Thoracic aorta (tissue), 2 donors: Measurements from ENCODE around the gene STRIP1. TPM values are rescaled to one million over a fixed set of nuclear protein-coding genes. Genes with fewer than 3 reads are reported as not detected.

ENCODE experiments used
- ATAC-seq: fragments of 150-250 bp; one replicate; pipeline ENCODE4 v1.8.0; 2017; ENCODE audit warnings: low read depth; ENCODE audit not compliant: insufficient number of reproducible peaks, low FRiP score
- DNase-seq: peaks from one replicate; pipeline ENCODE4 v3.0.0-alpha.2; 2020; ENCODE audit warnings: low spot score
- H3K27ac ChIP-seq, 2 donors: fragments of 200-600 bp; sonication (generic); 1 replicate in 1 of 2; 2 replicates in 1 of 2; pipeline ENCODE4 v1.5.1; 2016; ENCODE audit warnings: mild to moderate bottlenecking in 2 of 2, moderate library complexity in 2 of 2
- H3K27me3 ChIP-seq: fragments of 200-600 bp; sonication (generic); replicated peaks from 2 replicates; pipeline ENCODE4 v1.6.0; 2016; ENCODE audit warnings: mild to moderate bottlenecking; ENCODE audit not compliant: insufficient read depth
- H3K36me3 ChIP-seq: fragments of 200-600 bp; sonication (generic); one replicate; pipeline ENCODE4 v1.5.1; 2016
- H3K4me1 ChIP-seq, 2 donors: fragments of 200-600 bp; sonication (generic); 1 replicate in 1 of 2; 2 replicates in 1 of 2; pipeline versions ENCODE4 v1.5.1 to v1.6.0; 2016; ENCODE audit warnings: low read depth in 2 of 2, mild to moderate bottlenecking in 1 of 2; ENCODE audit not compliant: control insufficient read depth in 1 of 2
- H3K4me3 ChIP-seq: fragments of 200-600 bp; sonication (generic); 2 replicates; pipeline ENCODE4 v1.5.1; 2016; ENCODE audit warnings: mild to moderate bottlenecking
- H3K9me3 ChIP-seq: fragments of 200-600 bp; sonication (generic); 2 replicates; pipeline ENCODE4 v1.5.1; 2016
- CTCF ChIP-seq: fragments of 200-600 bp; sonication (generic); IDR thresholded peaks from one replicate; pipeline ENCODE4 v1.5.1; 2019; ENCODE audit warnings: antibody characterized with exemption
- total RNA-seq, 2 donors: library from RNA; depleted of rRNA; stranded (reverse); fragments of >200 nt; gene quantifications; one replicate each; pipeline versions ENCODE4 v1.1.0 to v1.2.3, GENCODE V29; 2016

The STRIP1 gene
- total RNA-seq, 2 donors from 2014 or later = 38.4 to 61.6 TPM

GRCh38 chr1:109995536-109995935 is 38.9 kb upstream of the STRIP1 start:
- Histone ChIP-seq H3K36me3 (peaks cover 5% of the 10 kb centered on the region), H3K4me1 (peaks cover 8 to 34% of the 10 kb centered on the region in 2 donors), H3K4me3 (no peak overlapping the region), H3K27me3 (no peaks in the 10 kb centered on the region), H3K9me3 (no peaks in the 10 kb centered on the region), H3K27ac (no peak overlapping the region)
- ATAC-seq (no peak), DNase-seq (no peak)
- TF ChIP-seq CTCF = no peak

GRCh38 chr1:109996476-109996875 is 37.9 kb upstream of the STRIP1 start:
- peaks cover 5% of the 10 kb centered on the region for H3K36me3 ChIP-seq
- H3K27ac ChIP-seq = no peak overlapping the region
- peaks cover 4 to 28% of the 10 kb centered on the region in 2 donors for H3K4me1 ChIP-seq
- H3K27me3 ChIP-seq = no peaks in the 10 kb centered on the region
- ATAC-seq (no peak), DNase-seq (no peak)
- no peak overlapping the region for H3K4me3 ChIP-seq
- TF ChIP-seq CTCF = no peak
- no peaks in the 10 kb centered on the region for H3K9me3 ChIP-seq

GRCh38 chr1:109997204-109997866 is 37.1 kb upstream of the STRIP1 start:
- no peaks in the 10 kb centered on the region for H3K27me3 ChIP-seq
- no peak overlapping the region for H3K27ac ChIP-seq
- peaks cover 4 to 27% of the 10 kb centered on the region in 2 donors for H3K4me1 ChIP-seq
- H3K4me3 ChIP-seq = no peak overlapping the region
- H3K9me3 ChIP-seq = no peaks in the 10 kb centered on the region
- DNase-seq (no peak), ATAC-seq (no peak)
- TF ChIP-seq CTCF = no peak
- H3K36me3 ChIP-seq = peaks cover 5% of the 10 kb centered on the region

GRCh38 chr1:109997867-109998229 is 36.6 kb upstream of the STRIP1 start:
- H3K27me3 ChIP-seq = no peaks in the 10 kb centered on the region
- DNase-seq (no peak), ATAC-seq (no peak)
- no peak overlapping the region for H3K27ac ChIP-seq
- H3K4me1 ChIP-seq = peaks cover 4 to 27% of the 10 kb centered on the region in 2 donors
- H3K4me3 ChIP-seq = no peak overlapping the region
- no peak for TF ChIP-seq CTCF
- H3K9me3 ChIP-seq = no peaks in the 10 kb centered on the region
- peaks cover 5% of the 10 kb centered on the region for H3K36me3 ChIP-seq

GRCh38 chr1:110002695-110003094 is 31.7 kb upstream of the STRIP1 start:
- TF ChIP-seq CTCF = no peak
- Histone ChIP-seq H3K9me3 (no peaks in the 10 kb centered on the region), H3K27me3 (no peaks in the 10 kb centered on the region), H3K4me3 (no peak overlapping the region), H3K36me3 (no peaks in the 10 kb centered on the region), H3K27ac (no peak overlapping the region), H3K4me1 (peaks cover 15 to 45% of the 10 kb centered on the region in 2 donors)
- DNase-seq (no peak), ATAC-seq (no peak)
